IMR-90 (cell line): ENCODE measurements around the gene NR4A2.

Experiments
- CEBPB ChIP-seq: IDR thresholded peaks from 2 replicates; pipeline ENCODE4 v1.6.1; 2012; ENCODE audit warnings: low read depth, low read length, improper control_type of control experiment
- CHD1 ChIP-seq: IDR thresholded peaks from 2 replicates; pipeline ENCODE4 v1.6.1; 2012; ENCODE audit warnings: low read depth, low read length, improper control_type of control experiment
- FOS ChIP-seq: fragments of 150-350 bp; IDR thresholded peaks from 2 replicates; pipeline ENCODE4 v1.6.1; 2016; ENCODE audit warnings: low read depth, low read length
- MAFK ChIP-seq: IDR thresholded peaks from 2 replicates; pipeline ENCODE4 v1.6.1; 2012; ENCODE audit warnings: low read depth, low read length, improper control_type of control experiment
- MXI1 ChIP-seq: IDR thresholded peaks from 2 replicates; pipeline ENCODE4 v1.6.1; 2012; ENCODE audit warnings: low read depth, mild to moderate bottlenecking, low read length, moderate library complexity, borderline replicate concordance
- NFE2L2 ChIP-seq: fragments of 150-350 bp; IDR thresholded peaks from 2 replicates; pipeline ENCODE4 v1.6.1; 2016; ENCODE audit warnings: low read depth, mild to moderate bottlenecking, low read length
- POLR2A ChIP-seq: IDR thresholded peaks from 2 replicates; pipeline ENCODE4 v1.6.1; 2012; ENCODE audit warnings: mild to moderate bottlenecking, low read depth, low read length
- RAD21 ChIP-seq: IDR thresholded peaks from 2 replicates; pipeline ENCODE4 v1.6.1; 2012; ENCODE audit warnings: low read length, improper control_type of control experiment
- RFX5 ChIP-seq: IDR thresholded peaks from 2 replicates; pipeline ENCODE4 v1.8.0; 2012; ENCODE audit warnings: low read depth, mild to moderate bottlenecking, low read length, moderate library complexity
- SMC3 ChIP-seq: fragments of 150-350 bp; IDR thresholded peaks from 2 replicates; pipeline ENCODE4 v1.6.1; 2016; ENCODE audit warnings: low read depth, mild to moderate bottlenecking, antibody characterized with exemption, low read length, moderate library complexity
- TF ChIP-seq, protein P1 (sequence below): conservative IDR thresholded peaks from 2 replicates; pipeline ENCODE4 v1.5.1; 2012; ENCODE audit warnings: mild to moderate bottlenecking, low read depth, low read length, improper control_type of control experiment
- TF ChIP-seq, protein P2 (sequence below): fragments of 150-350 bp; IDR thresholded peaks from 2 replicates; pipeline ENCODE4 v1.6.1; 2017; ENCODE audit warnings: mild to moderate bottlenecking, antibody characterized with exemption, low read length, low read depth
- TF ChIP-seq, protein P3 (sequence below): fragments of 150-350 bp; IDR thresholded peaks from 2 replicates; pipeline ENCODE4 v1.6.1; 2016; ENCODE audit warnings: low read depth, mild to moderate bottlenecking, low read length, moderate library complexity, borderline replicate concordance

DNA sequence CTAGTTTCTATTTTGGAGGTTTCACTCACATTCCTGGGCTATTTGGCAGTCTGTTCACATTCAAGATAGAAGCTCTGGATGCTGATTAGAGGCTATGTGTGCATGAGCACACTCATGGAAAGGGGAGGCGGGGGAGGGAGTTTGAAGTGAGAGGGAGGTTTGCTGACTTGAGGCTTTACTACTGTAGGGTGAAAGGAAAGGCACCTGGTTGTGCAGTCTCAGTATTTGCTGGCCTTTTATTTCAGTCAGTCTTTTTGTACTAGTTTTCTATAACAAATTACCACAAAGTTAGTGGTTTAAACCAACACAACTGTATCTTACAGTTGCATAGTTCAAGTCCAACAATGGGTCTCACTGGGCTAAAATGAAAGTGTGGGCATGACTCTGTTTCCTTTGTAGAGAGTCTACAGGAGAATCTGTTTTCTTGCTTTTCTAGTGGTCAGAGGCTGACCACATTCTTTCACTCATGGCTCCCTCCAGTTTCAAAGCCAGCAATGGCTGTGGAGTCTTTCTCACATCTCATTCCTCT lies 47.7 kb upstream of the NR4A2 start:
- TF ChIP-seq CHD1, result no peak
- TF ChIP-seq, protein P1, sequence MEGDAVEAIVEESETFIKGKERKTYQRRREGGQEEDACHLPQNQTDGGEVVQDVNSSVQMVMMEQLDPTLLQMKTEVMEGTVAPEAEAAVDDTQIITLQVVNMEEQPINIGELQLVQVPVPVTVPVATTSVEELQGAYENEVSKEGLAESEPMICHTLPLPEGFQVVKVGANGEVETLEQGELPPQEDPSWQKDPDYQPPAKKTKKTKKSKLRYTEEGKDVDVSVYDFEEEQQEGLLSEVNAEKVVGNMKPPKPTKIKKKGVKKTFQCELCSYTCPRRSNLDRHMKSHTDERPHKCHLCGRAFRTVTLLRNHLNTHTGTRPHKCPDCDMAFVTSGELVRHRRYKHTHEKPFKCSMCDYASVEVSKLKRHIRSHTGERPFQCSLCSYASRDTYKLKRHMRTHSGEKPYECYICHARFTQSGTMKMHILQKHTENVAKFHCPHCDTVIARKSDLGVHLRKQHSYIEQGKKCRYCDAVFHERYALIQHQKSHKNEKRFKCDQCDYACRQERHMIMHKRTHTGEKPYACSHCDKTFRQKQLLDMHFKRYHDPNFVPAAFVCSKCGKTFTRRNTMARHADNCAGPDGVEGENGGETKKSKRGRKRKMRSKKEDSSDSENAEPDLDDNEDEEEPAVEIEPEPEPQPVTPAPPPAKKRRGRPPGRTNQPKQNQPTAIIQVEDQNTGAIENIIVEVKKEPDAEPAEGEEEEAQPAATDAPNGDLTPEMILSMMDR, result no peak
- TF ChIP-seq FOS, result no peak
- TF ChIP-seq CEBPB, result no peak
- no peak for TF ChIP-seq SMC3
- no peak for TF ChIP-seq POLR2A
- no peak for TF ChIP-seq MXI1
- TF ChIP-seq, protein P2, sequence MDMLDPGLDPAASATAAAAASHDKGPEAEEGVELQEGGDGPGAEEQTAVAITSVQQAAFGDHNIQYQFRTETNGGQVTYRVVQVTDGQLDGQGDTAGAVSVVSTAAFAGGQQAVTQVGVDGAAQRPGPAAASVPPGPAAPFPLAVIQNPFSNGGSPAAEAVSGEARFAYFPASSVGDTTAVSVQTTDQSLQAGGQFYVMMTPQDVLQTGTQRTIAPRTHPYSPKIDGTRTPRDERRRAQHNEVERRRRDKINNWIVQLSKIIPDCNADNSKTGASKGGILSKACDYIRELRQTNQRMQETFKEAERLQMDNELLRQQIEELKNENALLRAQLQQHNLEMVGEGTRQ, result no peak
- TF ChIP-seq RAD21, result no peak
- no peak for TF ChIP-seq RFX5
- no peak for TF ChIP-seq MAFK
- no peak for TF ChIP-seq NFE2L2
- TF ChIP-seq, protein P3, sequence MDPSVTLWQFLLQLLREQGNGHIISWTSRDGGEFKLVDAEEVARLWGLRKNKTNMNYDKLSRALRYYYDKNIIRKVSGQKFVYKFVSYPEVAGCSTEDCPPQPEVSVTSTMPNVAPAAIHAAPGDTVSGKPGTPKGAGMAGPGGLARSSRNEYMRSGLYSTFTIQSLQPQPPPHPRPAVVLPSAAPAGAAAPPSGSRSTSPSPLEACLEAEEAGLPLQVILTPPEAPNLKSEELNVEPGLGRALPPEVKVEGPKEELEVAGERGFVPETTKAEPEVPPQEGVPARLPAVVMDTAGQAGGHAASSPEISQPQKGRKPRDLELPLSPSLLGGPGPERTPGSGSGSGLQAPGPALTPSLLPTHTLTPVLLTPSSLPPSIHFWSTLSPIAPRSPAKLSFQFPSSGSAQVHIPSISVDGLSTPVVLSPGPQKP, result no peak
